ENCODE measurements around the gene RENBP.
"Not testable (repeated sequence)": the region's sequence is repeated elsewhere in the genome, so short reads cannot be mapped to it uniquely, and the experiment has no call there.

Gene RENBP

DNA sequence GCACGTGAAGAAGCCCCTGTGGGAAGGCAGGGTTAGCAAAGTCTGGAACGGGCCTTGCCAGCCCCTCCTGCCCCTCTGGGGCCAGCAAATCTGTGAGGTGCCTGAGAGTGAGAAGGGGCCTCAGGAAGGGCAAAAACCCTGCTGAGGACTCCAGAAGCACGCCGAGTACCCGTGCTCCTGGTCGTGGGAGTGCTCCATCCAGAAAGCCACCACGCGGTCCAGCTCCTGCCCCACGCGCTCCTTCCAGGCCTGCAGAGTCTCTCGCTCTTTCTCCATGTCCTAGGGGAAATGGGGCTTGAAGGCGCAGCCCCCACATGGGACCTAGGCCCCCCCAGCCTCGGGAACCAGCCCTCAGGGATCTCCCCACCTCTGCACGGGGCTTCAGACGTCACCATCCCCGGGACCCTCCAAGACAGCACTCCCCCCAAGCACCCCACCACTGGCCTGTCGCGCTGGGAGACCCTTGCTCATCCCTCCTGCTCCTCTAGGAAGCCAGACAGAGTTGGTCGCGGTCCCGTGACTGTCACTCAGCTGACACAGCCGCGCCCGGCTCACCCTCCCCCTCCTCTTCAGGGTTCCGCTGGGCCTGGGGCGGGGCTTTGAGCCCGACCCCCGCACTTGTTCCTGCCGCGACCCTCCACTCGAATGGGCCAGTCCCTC is at the start of gene RENBP:
RENBP (minus strand) TSS at position 504 of the 660 bp plus-strand sequence; CDS start at position 471, 33 bp downstream.
- no peak for DNase-seq (ENCODE audit: low spot score)

DNA sequence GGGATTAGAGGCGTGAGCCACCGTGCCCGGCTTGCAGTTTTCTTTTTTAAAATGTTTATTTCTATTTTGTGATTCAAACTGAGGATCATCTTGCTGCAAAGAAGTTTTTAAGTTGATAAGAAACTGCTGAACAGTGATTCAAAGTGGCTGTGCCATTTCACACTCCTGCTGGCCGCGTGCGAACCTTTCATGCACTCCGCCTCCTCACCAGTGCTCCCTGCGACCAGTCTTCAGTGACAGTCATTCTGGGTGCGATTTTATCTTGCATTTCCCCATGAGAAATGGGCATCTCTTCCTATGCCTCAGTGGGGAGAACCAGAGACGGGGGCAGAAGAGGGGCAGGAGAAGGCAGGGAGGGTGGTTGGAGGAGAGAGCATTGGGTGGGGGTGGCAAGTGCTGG is 49.5 kb upstream of the RENBP start:
- DNase-seq (ENCODE audit: low spot score): no peak

DNA sequence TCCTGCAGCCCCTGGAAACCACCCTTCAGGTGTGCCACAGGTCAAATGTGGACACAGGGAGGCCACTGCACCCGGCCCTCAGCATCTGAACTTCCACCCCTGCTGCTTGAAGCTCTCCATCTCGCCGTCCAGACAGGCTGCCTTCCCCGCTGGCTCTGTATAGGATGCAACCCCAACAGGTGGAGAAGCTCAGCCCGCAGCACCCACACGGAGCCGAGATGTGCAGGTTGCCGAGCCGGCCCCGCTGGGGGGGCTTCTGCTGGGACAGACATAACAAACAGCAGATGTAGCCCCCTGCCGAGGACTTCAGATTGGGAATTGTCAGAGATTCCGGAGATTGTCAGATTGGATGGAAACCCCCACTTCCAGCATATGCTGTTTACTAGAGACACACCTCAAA is 48.6 kb upstream of the RENBP start:
- DNase-seq (ENCODE audit: low spot score): no peak

- DNase-seq (ENCODE audit: low spot score): no peak
Measured at GRCh38 chrX:153992180-153992579, 47.7 kb upstream of the RENBP start.

- DNase-seq (ENCODE audit: low spot score): no peak
Measured at GRCh38 chrX:153991013-153991580, 46.7 kb upstream of the RENBP start.

GRCh38 chrX:153989973-153990655 is 45.7 kb upstream of the RENBP start:
- no peak for DNase-seq (ENCODE audit: low spot score)

DNA sequence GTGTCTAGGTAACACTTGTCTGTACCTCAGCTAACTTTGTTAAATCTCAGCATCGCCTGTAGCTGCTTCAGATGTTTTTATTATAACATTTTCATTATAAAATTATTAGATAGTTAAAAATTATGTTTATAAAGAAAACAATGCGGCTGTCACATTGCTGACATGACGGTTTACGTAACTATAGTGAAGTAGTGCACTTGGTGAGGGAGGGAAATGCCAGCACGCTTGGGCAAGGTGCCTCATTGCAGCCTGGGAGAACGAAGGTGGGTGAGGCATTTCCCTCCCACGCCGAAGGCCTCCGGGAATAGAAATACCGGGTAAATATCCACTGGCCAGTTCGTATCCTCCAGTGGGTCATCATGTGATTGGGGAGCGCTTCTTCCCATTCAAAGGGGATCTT is 44.0 kb upstream of the RENBP start:
- DNase-seq (ENCODE audit: low spot score): no peak

DNA sequence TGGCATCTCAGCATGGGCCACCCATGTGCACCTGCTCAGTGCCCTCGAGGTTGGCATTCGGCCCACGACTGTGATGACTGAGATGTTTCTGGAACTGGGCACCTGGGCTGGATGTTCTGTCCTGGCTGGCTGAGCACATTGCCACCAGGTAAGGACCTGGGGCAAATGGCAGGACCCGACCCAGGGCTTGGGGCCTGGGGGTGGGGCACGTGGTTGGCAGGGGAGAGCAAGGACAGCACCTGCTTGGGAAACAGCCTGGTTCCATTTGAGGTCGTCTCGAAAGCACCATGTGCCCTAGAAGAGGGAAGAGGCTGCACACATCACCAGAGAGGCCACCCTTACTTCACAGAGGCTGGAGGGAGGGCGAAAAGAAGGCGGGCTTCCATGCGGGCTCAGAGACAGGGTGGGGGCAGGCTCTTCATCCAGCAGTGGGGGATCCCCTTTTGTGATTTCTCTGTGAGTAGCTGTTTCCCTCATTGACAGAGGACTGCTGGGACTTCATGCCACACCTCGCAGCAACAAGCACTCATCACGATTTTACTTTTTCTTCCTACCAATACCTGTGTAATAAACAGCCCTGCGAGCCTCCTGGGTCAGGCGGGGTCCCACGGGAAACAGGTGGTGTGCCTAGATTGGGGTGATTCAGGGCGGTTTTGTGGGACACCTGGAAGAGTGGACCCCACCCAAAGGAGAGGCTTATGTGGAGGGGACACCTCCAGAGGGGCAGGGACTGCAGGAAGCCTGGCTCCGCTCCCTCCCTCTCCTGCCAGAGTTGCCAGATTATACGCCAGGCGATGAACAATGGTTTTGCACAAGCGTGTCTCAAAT is 40.1 kb upstream of the RENBP start:
- DNase-seq (ENCODE audit: low spot score): no peak

DNA sequence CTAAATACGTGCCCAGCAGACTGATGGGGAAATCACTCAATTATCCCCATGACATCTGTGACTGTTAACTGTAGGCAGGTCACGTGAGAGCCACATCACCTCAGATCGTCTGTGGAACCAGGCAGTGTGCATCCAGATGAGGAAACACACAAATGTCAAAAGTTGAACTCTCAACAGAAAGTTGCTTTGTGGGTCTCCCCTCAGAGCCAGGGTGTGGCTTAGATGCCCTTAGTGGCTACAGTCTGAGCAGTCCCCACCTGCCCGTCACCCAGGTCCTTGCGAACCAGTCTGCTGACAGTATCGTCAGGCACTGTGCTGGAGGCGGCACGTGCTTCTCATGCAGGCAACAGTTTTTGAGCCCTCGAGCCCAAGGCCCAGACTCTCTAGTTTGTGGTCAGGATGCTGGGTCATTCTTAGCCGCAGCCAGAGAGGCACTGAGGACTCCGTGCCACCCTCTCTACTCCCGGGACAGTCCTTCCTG is 38.9 kb upstream of the RENBP start:
- DNase-seq (ENCODE audit: low spot score): no peak

GRCh38 chrX:153981771-153982533 is 37.5 kb upstream of the RENBP start:
- DNase-seq (ENCODE audit: low spot score): no peak

DNA sequence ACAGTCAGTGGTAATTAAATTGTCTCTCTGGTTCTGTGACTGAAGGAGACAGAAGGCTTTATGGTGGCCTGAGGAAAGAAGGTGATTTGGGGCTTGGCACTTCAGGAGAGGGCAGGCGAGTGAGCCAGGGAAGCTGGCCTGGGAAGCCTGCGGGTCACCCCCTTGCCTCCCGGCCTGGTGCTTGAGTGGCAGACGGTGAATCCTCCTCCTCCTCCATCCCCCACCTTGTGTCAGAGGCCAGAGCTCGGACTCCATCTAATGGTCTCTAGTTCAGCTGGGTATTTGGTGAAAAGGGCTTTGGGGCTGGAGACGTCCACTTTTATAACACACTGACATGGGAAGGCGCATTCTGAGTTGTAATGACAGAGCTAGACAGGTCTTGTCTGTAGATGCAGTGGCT is 36.8 kb upstream of the RENBP start:
- no peak for DNase-seq (ENCODE audit: low spot score)

- not testable (repeated sequence) for DNase-seq (ENCODE audit: low spot score)
Measured at GRCh38 chrX:153980394-153980793, 36.0 kb upstream of the RENBP start.

DNA sequence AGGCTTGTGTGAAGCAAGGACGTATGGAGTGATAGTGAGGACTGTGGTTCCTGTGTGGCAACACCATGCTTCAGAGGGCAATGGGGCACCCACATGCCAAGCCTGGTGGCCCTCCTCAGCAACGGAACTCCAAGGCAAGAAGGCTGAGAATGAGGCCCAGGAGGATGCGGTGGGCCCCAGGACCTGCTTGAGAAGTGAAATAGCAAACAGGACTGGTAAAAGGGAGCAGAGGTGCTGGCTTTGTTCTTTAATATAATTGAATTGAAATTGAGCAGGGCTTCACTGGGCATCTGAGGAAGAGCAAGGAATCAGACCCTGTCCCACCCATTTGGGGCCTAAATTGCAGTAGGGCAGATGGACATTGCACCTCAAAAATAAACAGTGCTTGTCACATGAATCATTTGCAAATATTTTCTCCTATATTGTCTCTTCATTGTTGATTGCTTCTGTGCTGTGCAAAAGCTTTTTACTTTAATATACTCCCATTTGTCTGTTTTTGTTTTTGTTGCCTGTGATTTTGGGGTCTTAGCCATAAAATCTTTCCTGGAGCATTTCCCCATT is 30.4 kb upstream of the RENBP start:
- DNase-seq (ENCODE audit: low spot score): no peak

DNA sequence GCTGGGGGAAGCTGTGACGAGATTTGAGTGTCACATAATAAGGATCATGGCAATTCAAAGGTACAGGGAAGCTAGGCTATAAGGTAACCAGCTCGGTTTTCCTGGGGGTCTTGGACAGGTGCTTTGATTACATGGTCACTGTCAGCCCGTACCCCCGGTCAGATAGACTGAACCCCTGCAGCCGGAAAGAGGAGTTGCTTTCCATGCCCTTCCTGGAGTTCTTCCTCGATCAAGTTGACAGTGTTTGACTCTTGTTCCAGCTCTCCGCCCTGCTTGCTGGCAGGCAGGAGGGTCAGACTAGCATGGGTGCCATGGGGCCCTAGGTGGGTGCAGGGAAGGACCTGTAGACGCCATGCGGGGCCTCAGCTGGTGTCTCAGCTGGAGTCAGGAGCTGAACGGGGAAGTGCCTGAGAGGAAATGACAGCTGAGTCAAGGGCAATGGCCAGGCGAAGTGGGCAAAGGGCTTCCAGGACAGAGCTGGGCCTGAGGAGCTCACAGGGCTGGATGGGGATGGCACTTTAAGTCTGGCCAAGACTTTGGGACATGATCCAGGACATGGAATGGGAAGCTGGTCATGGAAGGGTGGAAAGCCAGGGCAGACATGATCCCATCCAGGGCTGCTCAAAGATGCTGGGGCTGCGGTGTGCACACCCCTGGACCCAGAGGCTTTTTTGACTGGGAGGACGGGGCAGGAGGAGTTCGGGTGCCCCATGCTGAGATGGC is 29.7 kb upstream of the RENBP start:
- DNase-seq (ENCODE audit: low spot score): no peak

DNA sequence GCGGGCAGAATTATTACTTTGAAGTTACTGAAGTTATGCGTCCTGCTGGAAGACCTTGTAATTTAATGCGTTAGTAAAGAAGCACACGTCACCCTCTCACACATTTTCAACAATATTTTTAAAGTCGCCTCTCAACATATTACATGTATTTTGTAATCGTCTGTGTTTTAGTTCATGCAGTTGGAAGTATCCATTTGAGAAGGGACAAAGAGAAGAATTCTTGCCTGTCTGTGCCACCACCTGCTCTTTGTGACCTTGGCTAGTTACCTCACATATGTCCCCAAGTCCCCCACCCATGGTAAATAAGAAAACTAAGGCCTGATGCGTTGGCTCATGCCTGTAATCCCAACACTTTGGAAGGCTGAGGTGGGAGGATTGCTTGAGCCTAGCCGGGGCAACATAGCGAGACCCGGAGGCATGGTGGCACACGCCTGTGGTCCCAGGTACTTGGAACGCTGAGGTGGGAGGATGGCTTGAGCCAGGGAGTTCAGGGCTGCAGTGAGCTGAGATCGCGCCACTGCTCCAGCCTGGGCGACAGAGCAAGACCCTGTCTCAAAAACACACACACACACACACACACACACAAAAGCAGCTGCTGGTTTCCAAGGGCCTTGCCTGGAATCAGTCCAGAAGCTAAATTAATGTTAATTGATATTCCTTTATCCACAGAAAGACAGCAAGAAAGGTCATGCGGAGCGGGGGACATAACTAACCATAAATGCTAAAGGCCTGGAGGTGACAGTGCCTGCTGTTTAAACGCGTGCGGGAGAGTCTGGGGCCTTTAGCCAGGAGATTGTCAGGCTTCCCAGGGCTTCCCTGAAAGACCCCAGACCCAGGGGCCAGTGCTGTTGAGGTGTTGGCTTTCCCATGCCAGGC is 28.9 kb upstream of the RENBP start:
- DNase-seq (ENCODE audit: low spot score): no peak

DNA sequence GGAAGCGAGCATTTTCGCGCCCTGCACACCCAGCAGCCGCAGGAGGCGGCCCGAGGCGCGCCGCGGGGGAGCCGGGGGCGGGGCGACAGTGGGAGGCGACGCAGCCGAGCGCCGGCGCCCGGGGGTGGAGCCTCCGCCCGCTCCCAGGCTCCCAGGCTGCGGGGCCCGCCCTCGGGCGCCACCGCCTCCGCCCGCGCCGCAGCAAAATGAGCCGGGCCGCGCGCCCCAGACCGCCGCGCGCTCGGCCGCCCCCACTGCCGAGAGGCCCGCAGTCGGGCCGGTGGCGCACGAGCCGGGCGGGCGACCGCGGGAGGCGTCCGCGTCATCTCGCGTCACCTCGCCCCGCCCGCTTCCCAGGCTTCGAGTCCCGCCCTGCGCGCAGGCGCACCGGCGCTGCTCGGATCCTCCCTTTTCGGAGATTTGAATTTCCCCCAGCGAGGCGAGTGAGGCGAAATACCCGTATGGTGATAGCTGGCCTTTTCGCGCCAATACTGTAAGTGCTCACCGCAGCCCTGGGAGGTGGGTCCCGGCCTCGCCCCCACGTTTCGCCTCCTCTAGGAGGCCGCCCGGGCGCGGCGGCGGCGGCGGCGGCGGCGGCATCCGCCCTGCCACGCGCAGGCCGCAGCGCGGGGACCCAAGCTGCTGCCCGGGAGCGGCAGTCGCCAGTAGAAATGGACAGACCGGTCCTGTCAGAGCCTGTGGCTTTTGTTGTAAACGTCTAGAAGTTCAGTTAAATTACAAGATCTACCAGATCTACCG is 28.1 kb upstream of the RENBP start, which contains the start of gene TMEM187:
TMEM187 (plus strand) TSS at position 387 of the 759 bp plus-strand sequence. CDS start 9,309 bp downstream, outside the sequence.
- peak; percentile 82 for DNase-seq (ENCODE audit: low spot score)

DNA sequence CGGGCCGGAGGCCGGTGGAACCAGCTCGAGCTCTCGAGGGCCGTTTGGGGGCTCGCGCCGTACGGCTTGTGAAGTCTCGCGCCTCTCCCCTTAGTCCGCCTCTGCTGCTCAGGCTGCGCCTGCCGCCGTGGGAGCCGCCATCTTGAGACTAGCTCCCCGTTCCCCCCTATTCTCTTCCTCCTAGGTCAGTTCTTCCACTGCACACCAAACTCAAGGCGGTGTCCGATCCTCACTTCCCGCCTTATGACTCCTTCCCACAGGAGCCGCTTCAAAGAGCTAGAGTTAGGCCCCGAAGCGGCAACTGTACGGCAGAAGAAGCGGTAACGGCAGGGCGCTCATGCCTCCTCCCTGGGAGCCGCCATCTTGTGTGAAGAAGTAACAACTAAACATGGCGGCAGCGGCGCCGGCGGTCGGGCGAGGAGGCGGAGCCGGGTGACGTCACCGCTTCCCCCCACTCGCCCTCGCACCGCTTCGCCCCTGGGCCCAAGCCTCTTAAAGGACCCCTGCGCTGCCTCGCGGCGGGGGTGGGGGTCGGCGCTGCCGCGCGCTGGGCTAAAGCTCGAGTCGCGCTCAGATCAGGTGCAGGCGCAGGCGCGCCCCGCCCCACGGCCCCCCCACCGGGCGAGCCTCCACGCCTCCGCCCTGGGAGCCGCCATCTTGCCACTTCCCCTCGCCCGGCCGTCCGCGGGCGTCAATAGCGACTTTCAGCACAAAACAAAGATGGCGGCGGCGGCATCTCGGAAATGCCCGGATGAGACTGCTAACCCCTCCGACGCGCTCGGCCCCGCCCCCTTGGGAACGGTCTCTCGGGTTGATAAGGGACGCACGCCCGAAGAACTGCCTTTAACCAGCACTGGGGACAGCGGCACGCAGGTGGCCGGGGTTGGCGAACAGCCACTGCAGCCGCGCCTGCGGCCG is 27.3 kb upstream of the RENBP start, which contains the start of gene HCFC1:
HCFC1 (minus strand) TSS at position 369 of the 918 bp plus-strand sequence. CDS start 978 bp downstream, outside the sequence.
- peak; percentile 85 for DNase-seq (ENCODE audit: low spot score)

GRCh38 chrX:153971124-153971449 is 26.6 kb upstream of the RENBP start:
- peak; percentile 89 for DNase-seq (ENCODE audit: low spot score)
